ENCODE measurements around the gene ST8SIA1. TPM values are rescaled to one million over a fixed set of nuclear protein-coding genes. Genes with fewer than 3 reads are reported as not detected.

The ST8SIA1 gene
- total RNA-seq, 2 experiments from 2014 or later: 1.5 to 1.6 TPM

DNA sequence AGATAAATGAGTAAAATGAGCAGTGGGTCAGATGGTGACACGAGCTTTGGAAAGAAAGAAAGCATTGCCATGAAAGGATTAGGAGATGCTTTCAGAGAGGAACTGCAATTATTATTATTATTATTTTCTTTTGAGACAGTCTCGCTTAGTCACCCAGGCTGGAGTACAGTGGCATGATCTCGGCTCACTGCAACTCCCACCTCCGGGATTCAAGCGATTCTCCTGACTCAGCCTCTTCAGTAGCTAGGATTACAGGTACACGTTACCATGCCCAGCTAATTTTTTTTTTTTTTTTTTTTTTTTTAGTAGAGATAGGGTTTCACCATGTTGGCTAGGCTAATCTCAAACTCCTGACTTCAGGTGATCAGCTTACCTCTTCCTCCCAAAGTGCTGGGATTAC is 77.4 kb downstream of the ST8SIA1 start:
- intact Hi-C loops (cut with DNase I, micrococcal nuclease): no loop called here
- Mint-ChIP-seq H3K4me1 (no peaks in the 10 kb centered on the region), H3K4me3 (no peak overlapping the region), H3K27me3 (no peaks in the 10 kb centered on the region), H3K9me3 (ENCODE audit: low read depth) (no peaks in the 10 kb centered on the region), H3K27ac (no peak overlapping the region), H3K36me3 (ENCODE audit: low read depth) (no peaks in the 10 kb centered on the region)
- ChIA-PET POLR2A (interaction anchor here (0.6 kb wide), 1 partner anchor 244 kb away, joined by 4 read pairs; no protein-coding TSS in a partner anchor), CTCF (interaction anchor here (0.6 to 1.9 kb wide), 2 partner anchors 30 to 31 kb away, joined by 4 to 6 read pairs; no protein-coding TSS in a partner anchor)
- DNase-seq (no peak), ATAC-seq (no peak)

GRCh38 chr12:22256605-22257004 is 77.9 kb downstream of the ST8SIA1 start:
- Mint-ChIP-seq H3K9me3 (ENCODE audit: low read depth) (no peaks in the 10 kb centered on the region), H3K27me3 (no peaks in the 10 kb centered on the region), H3K4me1 (no peaks in the 10 kb centered on the region), H3K36me3 (ENCODE audit: low read depth) (no peaks in the 10 kb centered on the region), H3K4me3 (no peak overlapping the region), H3K27ac (no peak overlapping the region)
- DNase-seq (no peak), ATAC-seq (no peak)
- intact Hi-C loops (cut with DNase I, micrococcal nuclease): no loop called here
- POLR2A ChIA-PET: interaction anchor here (0.6 kb wide), 1 partner anchor 244 kb away, joined by 4 read pairs; no protein-coding TSS in a partner anchor
- CTCF ChIA-PET: interaction anchor here (1.9 kb wide), 1 partner anchor 31 kb away, joined by 6 read pairs; no protein-coding TSS in a partner anchor

DNA sequence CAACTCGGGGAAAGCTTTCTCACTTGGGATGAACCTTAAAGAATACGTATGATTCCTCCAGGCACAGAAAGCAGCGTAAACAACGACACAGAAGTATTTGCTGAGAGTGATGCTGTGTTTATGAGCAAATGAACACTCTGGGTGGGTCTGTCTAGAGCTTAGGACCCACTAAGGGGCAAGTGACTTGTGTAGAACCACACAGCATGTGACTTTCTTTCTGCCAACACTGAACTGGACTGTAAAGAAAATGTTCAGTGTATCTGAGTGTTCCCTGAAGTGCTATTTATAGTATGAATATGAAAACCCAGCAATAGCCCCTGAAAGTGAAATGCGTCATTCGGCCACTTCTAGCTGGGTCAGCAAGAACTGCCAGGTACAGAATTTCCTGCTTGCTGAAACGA is 78.5 kb downstream of the ST8SIA1 start:
- no peak overlapping the region for H3K27ac Mint-ChIP-seq
- no peaks in the 10 kb centered on the region for H3K27me3 Mint-ChIP-seq
- H3K36me3 Mint-ChIP-seq (ENCODE audit: low read depth): no peaks in the 10 kb centered on the region
- ChIA-PET POLR2A (no interaction called here), CTCF (interaction anchor here (1.9 kb wide), 1 partner anchor 30 kb away, joined by 6 read pairs; no protein-coding TSS in a partner anchor)
- ATAC-seq (no peak), DNase-seq (no peak)
- intact Hi-C loops (cut with DNase I, micrococcal nuclease): no loop called here
- no peaks in the 10 kb centered on the region for H3K9me3 Mint-ChIP-seq (ENCODE audit: low read depth)
- no peak overlapping the region for H3K4me3 Mint-ChIP-seq
- H3K4me1 Mint-ChIP-seq: peaks cover 1% of the 10 kb centered on the region

DNA sequence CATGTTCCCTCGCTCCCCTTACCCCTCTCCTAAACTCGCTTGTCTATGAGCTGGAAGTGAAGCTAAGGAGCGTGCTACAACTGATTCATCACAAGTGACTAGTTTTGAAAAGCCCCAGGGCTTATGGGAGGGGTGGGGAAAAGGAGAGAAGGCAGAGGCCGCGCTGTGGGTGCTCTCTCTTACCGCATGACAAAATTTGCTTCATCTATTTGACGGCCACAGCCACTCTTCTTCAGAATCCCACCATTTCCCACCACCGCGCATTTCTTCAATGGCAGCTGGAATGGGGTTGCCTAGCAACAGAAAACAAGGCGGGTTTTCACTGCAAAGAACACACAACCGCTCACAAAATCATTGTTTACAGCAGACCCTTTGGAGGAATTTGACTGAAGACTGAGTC is 79.4 kb downstream of the ST8SIA1 start:
- DNase-seq (no peak), ATAC-seq (no peak)
- Mint-ChIP-seq H3K27me3 (no peaks in the 10 kb centered on the region), H3K27ac (no peak overlapping the region), H3K36me3 (ENCODE audit: low read depth) (no peaks in the 10 kb centered on the region), H3K4me3 (no peak overlapping the region), H3K4me1 (peaks cover 3% of the 10 kb centered on the region), H3K9me3 (ENCODE audit: low read depth) (no peaks in the 10 kb centered on the region)
- POLR2A ChIA-PET: no interaction called here
- CTCF ChIA-PET: no interaction called here
- intact Hi-C loops (cut with DNase I, micrococcal nuclease): no loop called here

GRCh38 chr12:22254478-22254877 is 80.0 kb downstream of the ST8SIA1 start:
- Mint-ChIP-seq H3K9me3 (ENCODE audit: low read depth) (no peaks in the 10 kb centered on the region), H3K4me3 (no peak overlapping the region), H3K4me1 (peaks cover 3% of the 10 kb centered on the region), H3K27ac (no peak overlapping the region), H3K27me3 (no peaks in the 10 kb centered on the region), H3K36me3 (ENCODE audit: low read depth) (no peaks in the 10 kb centered on the region)
- intact Hi-C loops (cut with DNase I, micrococcal nuclease): no loop called here
- CTCF ChIA-PET: no interaction called here
- POLR2A ChIA-PET: no interaction called here
- DNase-seq (no peak), ATAC-seq (no peak)

- H3K27me3 Mint-ChIP-seq: no peaks in the 10 kb centered on the region
- DNase-seq (no peak), ATAC-seq (no peak)
- ChIA-PET CTCF (no interaction called here), POLR2A (no interaction called here)
- no peak overlapping the region for H3K4me3 Mint-ChIP-seq
- H3K9me3 Mint-ChIP-seq (ENCODE audit: low read depth): no peaks in the 10 kb centered on the region
- intact Hi-C loops (cut with DNase I, micrococcal nuclease): no loop called here
- no peaks in the 10 kb centered on the region for H3K36me3 Mint-ChIP-seq (ENCODE audit: low read depth)
- H3K27ac Mint-ChIP-seq: no peak overlapping the region
- H3K4me1 Mint-ChIP-seq: peaks cover 3% of the 10 kb centered on the region
These were observed 82.5 kb downstream of the ST8SIA1 start for GRCh38 chr12:22252057-22252456.

DNA sequence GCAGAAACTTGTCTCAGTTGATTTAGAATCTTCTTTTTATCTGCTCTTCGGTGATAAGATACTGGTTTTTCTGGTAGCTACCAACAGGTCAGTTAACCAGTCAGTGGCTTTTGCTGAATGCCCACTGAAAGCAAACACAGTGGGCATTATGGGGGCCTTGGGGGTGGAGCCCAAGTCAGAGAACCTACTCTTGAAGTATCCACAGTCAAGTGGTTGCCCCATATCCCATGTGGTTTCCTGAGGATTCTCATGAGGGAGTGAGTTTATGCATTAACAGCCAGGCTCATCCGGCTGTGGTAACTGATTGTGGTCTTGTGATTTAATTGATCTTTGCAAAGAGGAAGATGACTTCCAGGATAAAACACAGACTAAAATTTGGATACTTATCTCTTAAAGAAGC is 83.7 kb downstream of the ST8SIA1 start:
- Mint-ChIP-seq H3K9me3 (ENCODE audit: low read depth) (no peaks in the 10 kb centered on the region), H3K4me3 (no peak overlapping the region), H3K27ac (no peak overlapping the region), H3K27me3 (no peaks in the 10 kb centered on the region), H3K4me1 (peaks cover 3% of the 10 kb centered on the region), H3K36me3 (ENCODE audit: low read depth) (no peaks in the 10 kb centered on the region)
- CTCF ChIA-PET: no interaction called here
- POLR2A ChIA-PET: no interaction called here
- DNase-seq (no peak), ATAC-seq (no peak)
- intact Hi-C loops (cut with DNase I, micrococcal nuclease): no loop called here

- Mint-ChIP-seq H3K27ac (no peak overlapping the region), H3K27me3 (no peaks in the 10 kb centered on the region), H3K9me3 (ENCODE audit: low read depth) (no peaks in the 10 kb centered on the region), H3K36me3 (ENCODE audit: low read depth) (no peaks in the 10 kb centered on the region), H3K4me3 (no peak overlapping the region), H3K4me1 (peaks cover 3% of the 10 kb centered on the region)
- no peak for DNase-seq
- ATAC-seq: no peak
- ChIA-PET CTCF (no interaction called here), POLR2A (no interaction called here)
- intact Hi-C loops (cut with DNase I, micrococcal nuclease): no loop called here
These were observed 85.9 kb downstream of the ST8SIA1 start for GRCh38 chr12:22248571-22249115.

- POLR2A ChIA-PET: no interaction called here
- intact Hi-C loops (cut with DNase I, micrococcal nuclease): no loop called here
These were observed 86.4 kb downstream of the ST8SIA1 start for GRCh38 chr12:22248121-22248520.

GRCh38 chr12:22246217-22246846 is 88.2 kb downstream of the ST8SIA1 start:
- Mint-ChIP-seq H3K4me3 (no peak overlapping the region), H3K36me3 (ENCODE audit: low read depth) (no peaks in the 10 kb centered on the region), H3K27ac (no peak overlapping the region), H3K27me3 (no peaks in the 10 kb centered on the region), H3K4me1 (peaks cover 3% of the 10 kb centered on the region), H3K9me3 (ENCODE audit: low read depth) (no peaks in the 10 kb centered on the region)
- no peak for ATAC-seq
- POLR2A ChIA-PET: no interaction called here
- intact Hi-C loops (cut with DNase I, micrococcal nuclease): no loop called here
- DNase-seq: no peak
- CTCF ChIA-PET: interaction anchor here (0.6 kb wide), 1 partner anchor 15 kb away, joined by 3 read pairs; no protein-coding TSS in a partner anchor

More at GRCh38 chr12:22248121-22248520, 86.4 kb downstream of the ST8SIA1 start:
- no peak overlapping the region for H3K4me3 Mint-ChIP-seq
- no peak overlapping the region for H3K27ac Mint-ChIP-seq
- no peaks in the 10 kb centered on the region for H3K36me3 Mint-ChIP-seq (ENCODE audit: low read depth)
- ATAC-seq (no peak), DNase-seq (no peak)
- CTCF ChIA-PET: no interaction called here
- H3K4me1 Mint-ChIP-seq: peaks cover 3% of the 10 kb centered on the region
- H3K27me3 Mint-ChIP-seq: no peaks in the 10 kb centered on the region
- no peaks in the 10 kb centered on the region for H3K9me3 Mint-ChIP-seq (ENCODE audit: low read depth)

GRCh38 chr12:22242726-22243125 is 91.8 kb downstream of the ST8SIA1 start:
- H3K4me1 Mint-ChIP-seq: no peaks in the 10 kb centered on the region
- intact Hi-C loops (cut with DNase I, micrococcal nuclease): no loop called here
- H3K9me3 Mint-ChIP-seq (ENCODE audit: low read depth): peaks cover 4% of the 10 kb centered on the region
- no peak overlapping the region for H3K4me3 Mint-ChIP-seq
- ChIA-PET CTCF (no interaction called here), POLR2A (no interaction called here)
- peaks cover 2% of the 10 kb centered on the region for H3K36me3 Mint-ChIP-seq (ENCODE audit: low read depth)
- no peak for DNase-seq
- H3K27ac Mint-ChIP-seq: no peak overlapping the region
- H3K27me3 Mint-ChIP-seq: no peaks in the 10 kb centered on the region
- ATAC-seq: no peak

DNA sequence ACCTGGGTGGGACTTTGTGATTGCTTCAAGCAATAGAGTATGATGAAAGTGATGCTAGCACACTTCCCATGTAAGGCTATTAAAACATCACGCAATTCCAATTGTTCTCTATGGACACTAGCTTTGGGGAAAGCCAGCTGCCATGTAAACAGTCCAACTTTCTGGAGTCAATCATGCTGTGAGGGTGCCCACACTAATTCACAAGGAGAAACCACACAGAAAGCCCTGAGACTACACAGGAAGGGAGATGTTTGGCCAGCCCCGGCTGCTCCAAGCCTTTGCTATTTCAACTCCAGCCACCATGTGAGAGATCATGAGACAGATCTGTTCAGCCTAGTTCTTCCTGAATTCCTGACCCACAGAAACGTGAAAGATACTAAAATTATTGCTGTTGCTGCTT is 96.3 kb downstream of the ST8SIA1 start:
- ATAC-seq: no peak
- Mint-ChIP-seq H3K36me3 (ENCODE audit: low read depth) (peaks cover 2% of the 10 kb centered on the region), H3K27me3 (no peaks in the 10 kb centered on the region), H3K9me3 (ENCODE audit: low read depth) (peaks cover 4% of the 10 kb centered on the region), H3K4me1 (no peaks in the 10 kb centered on the region), H3K4me3 (no peak overlapping the region), H3K27ac (no peak overlapping the region)
- no peak for DNase-seq
- POLR2A ChIA-PET: no interaction called here
- CTCF ChIA-PET: no interaction called here
- intact Hi-C loops (cut with DNase I, micrococcal nuclease): no loop called here
